HL-60 (cell line): ENCODE measurements around the gene ETFA.

ENCODE experiments used
- POLR2AphosphoS5 ChIP-seq: IDR thresholded peaks from 2 replicates; pipeline ENCODE4 v1.6.1; 2012; ENCODE audit warnings: low read depth
- REST ChIP-seq: IDR thresholded peaks from 2 replicates; pipeline ENCODE4 v1.6.1; 2012; ENCODE audit warnings: low read depth; ENCODE audit not compliant: insufficient replicate concordance
- SPI1 ChIP-seq: IDR thresholded peaks from 2 replicates; pipeline ENCODE4 v1.6.1; 2012; ENCODE audit warnings: low read depth, mild to moderate bottlenecking, borderline replicate concordance
- TF ChIP-seq, protein P1 (sequence below): IDR thresholded peaks from one replicate; pipeline ENCODE4 v1.5.1; 2011; ENCODE audit warnings: low read length, control low read depth, inconsistent platforms; ENCODE audit not compliant: insufficient read depth

GRCh38 chr15:76176487-76177085, 134.7 kb downstream of the ETFA start:
- TF ChIP-seq, protein P1, sequence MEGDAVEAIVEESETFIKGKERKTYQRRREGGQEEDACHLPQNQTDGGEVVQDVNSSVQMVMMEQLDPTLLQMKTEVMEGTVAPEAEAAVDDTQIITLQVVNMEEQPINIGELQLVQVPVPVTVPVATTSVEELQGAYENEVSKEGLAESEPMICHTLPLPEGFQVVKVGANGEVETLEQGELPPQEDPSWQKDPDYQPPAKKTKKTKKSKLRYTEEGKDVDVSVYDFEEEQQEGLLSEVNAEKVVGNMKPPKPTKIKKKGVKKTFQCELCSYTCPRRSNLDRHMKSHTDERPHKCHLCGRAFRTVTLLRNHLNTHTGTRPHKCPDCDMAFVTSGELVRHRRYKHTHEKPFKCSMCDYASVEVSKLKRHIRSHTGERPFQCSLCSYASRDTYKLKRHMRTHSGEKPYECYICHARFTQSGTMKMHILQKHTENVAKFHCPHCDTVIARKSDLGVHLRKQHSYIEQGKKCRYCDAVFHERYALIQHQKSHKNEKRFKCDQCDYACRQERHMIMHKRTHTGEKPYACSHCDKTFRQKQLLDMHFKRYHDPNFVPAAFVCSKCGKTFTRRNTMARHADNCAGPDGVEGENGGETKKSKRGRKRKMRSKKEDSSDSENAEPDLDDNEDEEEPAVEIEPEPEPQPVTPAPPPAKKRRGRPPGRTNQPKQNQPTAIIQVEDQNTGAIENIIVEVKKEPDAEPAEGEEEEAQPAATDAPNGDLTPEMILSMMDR, result no peak
- TF ChIP-seq POLR2AphosphoS5 (no peak), SPI1 (no peak), REST (no peak)
